ENCODE results near the gene OSM. TPM values are rescaled to one million over a fixed set of nuclear protein-coding genes. Genes with fewer than 3 reads are reported as not detected.

The OSM gene
- total and polyA plus RNA-seq, 4 donors: 0.39 to 1.9 (median 0.65) TPM

- WGBS (ENCODE audit: insufficient coverage): 77% methylated on average over 7 of the region's 9 CpGs
- no peak for DNase-seq (ENCODE audit: low read depth in 4 of 6, low spot score in 6 of 6)
- Histone ChIP-seq H3K9me3 (ENCODE audit: control insufficient read depth, insufficient read depth, low read length) (no peaks in the 10 kb centered on the region), H3K27ac (ENCODE audit: low read depth, low read length) (no peak overlapping the region), H3K4me3 (ENCODE audit: low read depth, low read length) (no peak overlapping the region), H3K27me3 (ENCODE audit: control insufficient read depth, insufficient read depth, low read length) (no peaks in the 10 kb centered on the region), H3K36me3 (ENCODE audit: control insufficient read depth, insufficient read depth, low read length) (no peaks in the 10 kb centered on the region), H3K4me1 (ENCODE audit: control insufficient read depth, insufficient read depth, low read length) (peaks cover 31% of the 10 kb centered on the region)
These were observed 35.7 kb downstream of the OSM start for GRCh38 chr22:30230787-30231461.

- WGBS (ENCODE audit: insufficient coverage): 96% methylated on average over 3 of the region's 3 CpGs
- no peaks in the 10 kb centered on the region for H3K36me3 ChIP-seq (ENCODE audit: control insufficient read depth, insufficient read depth, low read length)
- H3K27ac ChIP-seq (ENCODE audit: low read depth, low read length): no peak overlapping the region
- H3K4me3 ChIP-seq (ENCODE audit: low read depth, low read length): no peak overlapping the region
- H3K4me1 ChIP-seq (ENCODE audit: control insufficient read depth, insufficient read depth, low read length): peaks cover 25% of the 10 kb centered on the region
- no peak for DNase-seq (ENCODE audit: low read depth in 4 of 6, low spot score in 6 of 6)
- no peaks in the 10 kb centered on the region for H3K27me3 ChIP-seq (ENCODE audit: control insufficient read depth, insufficient read depth, low read length)
- no peaks in the 10 kb centered on the region for H3K9me3 ChIP-seq (ENCODE audit: control insufficient read depth, insufficient read depth, low read length)
These were observed 36.3 kb downstream of the OSM start for GRCh38 chr22:30230330-30230729.

GRCh38 chr22:30228509-30229359 lies 37.9 kb downstream of the OSM start:
- Histone ChIP-seq H3K36me3 (ENCODE audit: control insufficient read depth, insufficient read depth, low read length) (no peaks in the 10 kb centered on the region), H3K27ac (ENCODE audit: low read depth, low read length) (no peak overlapping the region), H3K4me3 (ENCODE audit: low read depth, low read length) (no peak overlapping the region), H3K27me3 (ENCODE audit: control insufficient read depth, insufficient read depth, low read length) (no peaks in the 10 kb centered on the region), H3K9me3 (ENCODE audit: control insufficient read depth, insufficient read depth, low read length) (no peaks in the 10 kb centered on the region), H3K4me1 (ENCODE audit: control insufficient read depth, insufficient read depth, low read length) (peaks cover 16% of the 10 kb centered on the region)
- WGBS (ENCODE audit: insufficient coverage): 70% methylated on average over 9 of the region's 21 CpGs
- DNase-seq (ENCODE audit: low read depth in 4 of 6, low spot score in 6 of 6): peak in 1 of 6 donors; percentile 24

GRCh38 chr22:30227438-30228228 lies 39.0 kb downstream of the OSM start:
- Histone ChIP-seq H3K27me3 (ENCODE audit: control insufficient read depth, insufficient read depth, low read length) (no peaks in the 10 kb centered on the region), H3K27ac (ENCODE audit: low read depth, low read length) (no peak overlapping the region), H3K4me3 (ENCODE audit: low read depth, low read length) (no peak overlapping the region), H3K9me3 (ENCODE audit: control insufficient read depth, insufficient read depth, low read length) (no peaks in the 10 kb centered on the region), H3K4me1 (ENCODE audit: control insufficient read depth, insufficient read depth, low read length) (peaks cover 13% of the 10 kb centered on the region), H3K36me3 (ENCODE audit: control insufficient read depth, insufficient read depth, low read length) (no peaks in the 10 kb centered on the region)
- DNase-seq (ENCODE audit: low read depth in 4 of 6, low spot score in 6 of 6): no peak
- whole genome bisulfite sequencing (ENCODE audit: insufficient coverage): 100% methylated on average over 1 of the region's 4 CpGs

GRCh38 chr22:30226192-30226832 lies 40.3 kb downstream of the OSM start:
- no peak overlapping the region for H3K27ac ChIP-seq (ENCODE audit: low read depth, low read length)
- no peak overlapping the region for H3K4me3 ChIP-seq (ENCODE audit: low read depth, low read length)
- H3K4me1 ChIP-seq (ENCODE audit: control insufficient read depth, insufficient read depth, low read length): peaks cover 10% of the 10 kb centered on the region
- 81% methylated on average over 11 of the region's 11 CpGs for WGBS (ENCODE audit: insufficient coverage)
- DNase-seq (ENCODE audit: low read depth in 4 of 6, low spot score in 6 of 6): no peak
- H3K36me3 ChIP-seq (ENCODE audit: control insufficient read depth, insufficient read depth, low read length): no peaks in the 10 kb centered on the region
- no peaks in the 10 kb centered on the region for H3K27me3 ChIP-seq (ENCODE audit: control insufficient read depth, insufficient read depth, low read length)
- H3K9me3 ChIP-seq (ENCODE audit: control insufficient read depth, insufficient read depth, low read length): no peaks in the 10 kb centered on the region

GRCh38 chr22:30225220-30225927 lies 41.3 kb downstream of the OSM start:
- Histone ChIP-seq H3K27me3 (ENCODE audit: control insufficient read depth, insufficient read depth, low read length) (no peaks in the 10 kb centered on the region), H3K36me3 (ENCODE audit: control insufficient read depth, insufficient read depth, low read length) (no peaks in the 10 kb centered on the region), H3K4me3 (ENCODE audit: low read depth, low read length) (no peak overlapping the region), H3K9me3 (ENCODE audit: control insufficient read depth, insufficient read depth, low read length) (no peaks in the 10 kb centered on the region), H3K27ac (ENCODE audit: low read depth, low read length) (no peak overlapping the region), H3K4me1 (ENCODE audit: control insufficient read depth, insufficient read depth, low read length) (peaks cover 10% of the 10 kb centered on the region)
- no peak for DNase-seq (ENCODE audit: low read depth in 4 of 6, low spot score in 6 of 6)
- WGBS (ENCODE audit: insufficient coverage): 97% methylated on average over 6 of the region's 7 CpGs

GRCh38 chr22:30224161-30224857 lies 42.3 kb downstream of the OSM start:
- WGBS (ENCODE audit: insufficient coverage): 46% methylated on average over 10 of the region's 11 CpGs
- H3K4me3 ChIP-seq (ENCODE audit: low read depth, low read length): no peak overlapping the region
- peaks cover 10% of the 10 kb centered on the region for H3K4me1 ChIP-seq (ENCODE audit: control insufficient read depth, insufficient read depth, low read length)

GRCh38 chr22:30223303-30223702 lies 43.3 kb downstream of the OSM start:
- no peak overlapping the region for H3K4me3 ChIP-seq (ENCODE audit: low read depth, low read length)
- peaks cover 5% of the 10 kb centered on the region for H3K4me1 ChIP-seq (ENCODE audit: control insufficient read depth, insufficient read depth, low read length)
- DNase-seq (ENCODE audit: low read depth in 4 of 6, low spot score in 6 of 6): no peak
- H3K27me3 ChIP-seq (ENCODE audit: control insufficient read depth, insufficient read depth, low read length): no peaks in the 10 kb centered on the region
- H3K9me3 ChIP-seq (ENCODE audit: control insufficient read depth, insufficient read depth, low read length): no peaks in the 10 kb centered on the region
- H3K27ac ChIP-seq (ENCODE audit: low read depth, low read length): no peak overlapping the region
- 54% methylated on average over 14 of the region's 15 CpGs for WGBS (ENCODE audit: insufficient coverage)
- no peaks in the 10 kb centered on the region for H3K36me3 ChIP-seq (ENCODE audit: control insufficient read depth, insufficient read depth, low read length)

More at GRCh38 chr22:30224161-30224857, 42.3 kb downstream of the OSM start:
- no peak for DNase-seq (ENCODE audit: low read depth in 4 of 6, low spot score in 6 of 6)
- no peaks in the 10 kb centered on the region for H3K36me3 ChIP-seq (ENCODE audit: control insufficient read depth, insufficient read depth, low read length)
- no peaks in the 10 kb centered on the region for H3K9me3 ChIP-seq (ENCODE audit: control insufficient read depth, insufficient read depth, low read length)
- no peak overlapping the region for H3K27ac ChIP-seq (ENCODE audit: low read depth, low read length)
- H3K27me3 ChIP-seq (ENCODE audit: control insufficient read depth, insufficient read depth, low read length): no peaks in the 10 kb centered on the region

All from spinal cord (tissue), 10 donors.